ENCODE data around the gene BICDL1. TPM values are rescaled to one million over a fixed set of nuclear protein-coding genes. Genes with fewer than 3 reads are reported as not detected.

BICDL1 gene, protein sequence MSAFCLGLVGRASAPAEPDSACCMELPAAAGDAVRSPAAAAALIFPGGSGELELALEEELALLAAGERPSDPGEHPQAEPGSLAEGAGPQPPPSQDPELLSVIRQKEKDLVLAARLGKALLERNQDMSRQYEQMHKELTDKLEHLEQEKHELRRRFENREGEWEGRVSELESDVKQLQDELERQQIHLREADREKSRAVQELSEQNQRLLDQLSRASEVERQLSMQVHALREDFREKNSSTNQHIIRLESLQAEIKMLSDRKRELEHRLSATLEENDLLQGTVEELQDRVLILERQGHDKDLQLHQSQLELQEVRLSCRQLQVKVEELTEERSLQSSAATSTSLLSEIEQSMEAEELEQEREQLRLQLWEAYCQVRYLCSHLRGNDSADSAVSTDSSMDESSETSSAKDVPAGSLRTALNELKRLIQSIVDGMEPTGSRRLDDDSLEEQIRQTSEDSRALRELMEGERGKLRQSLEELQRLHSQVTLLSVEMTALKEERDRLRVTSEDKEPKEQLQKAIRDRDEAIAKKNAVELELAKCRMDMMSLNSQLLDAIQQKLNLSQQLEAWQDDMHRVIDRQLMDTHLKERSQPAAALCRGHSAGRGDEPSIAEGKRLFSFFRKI
- 2.5 to 4.7 TPM (median 3.7 TPM) in 5 replicates for total RNA-seq (2022; extraction: Qiagen RNA extraction; ENCODE audit: low read depth)

DNA sequence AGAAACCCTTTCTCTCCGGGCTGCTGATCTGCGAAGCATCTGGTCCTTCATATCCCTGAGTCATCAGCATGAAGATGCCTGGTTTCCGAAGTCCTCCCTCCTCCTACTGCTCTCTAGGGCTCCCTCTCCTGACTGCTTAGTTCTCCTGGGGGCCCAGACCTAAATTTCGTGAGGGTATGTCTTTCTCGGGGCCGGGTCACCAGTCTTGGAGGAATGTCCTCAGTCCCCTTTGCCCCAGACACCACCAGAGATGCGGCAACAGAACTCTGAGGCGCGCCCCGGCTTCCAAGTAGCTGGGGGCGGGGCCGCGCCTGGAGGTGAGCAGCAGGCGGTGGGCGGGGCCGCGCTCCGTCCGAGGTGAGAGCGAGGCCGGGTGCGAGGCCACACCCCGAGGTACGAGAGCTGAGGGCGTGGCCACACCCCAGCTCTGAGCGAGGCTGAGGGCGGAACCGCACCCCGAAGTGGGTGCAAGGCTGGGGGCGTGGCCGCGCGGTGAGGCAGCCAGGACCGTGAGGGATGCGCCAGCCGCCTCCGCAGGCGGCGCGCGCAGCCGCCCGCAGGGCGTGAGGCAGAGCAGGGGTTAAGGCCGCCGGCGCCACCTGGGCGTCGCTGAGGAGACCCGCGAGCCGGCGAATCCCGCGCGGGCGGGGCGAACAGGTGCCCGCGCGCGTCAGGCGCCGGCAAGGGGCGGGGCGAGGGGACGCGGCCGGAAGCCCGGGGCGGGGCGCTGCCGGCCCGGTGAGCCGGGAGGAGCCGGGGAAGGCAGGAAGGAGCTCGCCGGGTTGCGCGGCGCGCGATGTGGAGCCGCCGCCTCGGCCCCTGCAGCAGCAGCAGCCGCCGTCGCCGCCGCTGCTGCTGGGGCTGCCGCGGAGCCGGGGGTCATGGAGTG lies at the start of gene BICDL1:
TSS of gene BICDL1 (plus strand) at position 765 of the 889 bp plus-strand sequence. CDS start 633 bp downstream, outside the sequence.

DNA sequence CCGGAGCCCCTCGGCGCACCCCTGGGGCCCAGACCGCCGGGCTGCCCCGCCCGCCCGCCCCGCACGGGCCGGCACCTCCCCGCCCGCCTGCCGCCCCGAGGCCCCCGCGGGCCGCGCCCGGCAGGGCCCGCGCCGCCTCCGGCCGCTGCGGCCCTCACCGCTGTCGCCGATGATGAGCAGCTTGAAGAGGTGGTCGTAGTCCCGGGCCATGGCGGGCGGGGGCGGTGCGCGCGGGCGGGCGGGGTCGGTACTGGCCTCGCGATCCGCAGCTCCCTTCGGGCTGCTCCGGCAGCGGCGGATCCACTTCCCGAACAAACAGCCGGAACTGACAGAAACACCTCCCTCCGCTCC lies 127.4 kb downstream of the BICDL1 start, which contains the start of gene RAB35:
TSS of gene RAB35 (minus strand) at position 313 of the 351 bp plus-strand sequence. CDS start at position 210, 103 bp downstream.

Other genes starting within 250 kb of the BICDL1 start
- gene CIT, start 111.9 kb upstream of the BICDL1 start, total RNA-seq (2022; extraction: Qiagen RNA extraction; ENCODE audit: low read depth), result 11.0 to 13.4 TPM (median 13.1 TPM) in 5 replicates
- gene RAB35, start 127.5 kb downstream of the BICDL1 start, total RNA-seq (2022; extraction: Qiagen RNA extraction; ENCODE audit: low read depth), result 59.1 to 75.5 TPM (median 74.1 TPM) in 5 replicates
- gene GCN1, start 205.5 kb downstream of the BICDL1 start, total RNA-seq (2022; extraction: Qiagen RNA extraction; ENCODE audit: low read depth), result 55.0 to 65.6 TPM (median 55.6 TPM) in 5 replicates
- 3,377 to 3,616 TPM (median 3,450 TPM) in 5 replicates for gene RPLP0, start 211.9 kb downstream of the BICDL1 start, total RNA-seq (2022; extraction: Qiagen RNA extraction; ENCODE audit: low read depth)